HL-60 (cell line): ENCODE results near the gene KIAA1671.

Experiments
- DNase-seq, 2 experiments: peaks; one replicate each; pipeline ENCODE4 v3.0.0-alpha.2; 2010 to 2020; ENCODE audit warnings: low read depth in 1 of 2, low spot score in 1 of 2
- H3K27ac ChIP-seq: fragments of 250-450 bp; sonication (Bioruptor Pico); replicated peaks from 2 replicates; pipeline ENCODE4 v1.5.1; 2020; ENCODE audit warnings: mild to moderate bottlenecking, moderate library complexity
- H3K27me3 ChIP-seq: fragments of 250-450 bp; sonication (Bioruptor Pico); 2 replicates; pipeline ENCODE4 v1.5.1; 2021; ENCODE audit warnings: mild to moderate bottlenecking, moderate library complexity; ENCODE audit not compliant: insufficient read depth, poor library complexity, severe bottlenecking
- H3K4me3 ChIP-seq: replicated peaks from 2 replicates; pipeline ENCODE4 v1.5.1; 2011; ENCODE audit warnings: mild to moderate bottlenecking, control low read depth, low read length; ENCODE audit not compliant: insufficient read depth
- CTCF ChIP-seq: IDR thresholded peaks from one replicate; pipeline ENCODE4 v1.5.1; 2011; ENCODE audit warnings: low read length, control low read depth, inconsistent platforms; ENCODE audit not compliant: insufficient read depth
- GABPA ChIP-seq: IDR thresholded peaks from 2 replicates; pipeline ENCODE4 v1.6.1; 2012; ENCODE audit warnings: low read depth
- POLR2AphosphoS5 ChIP-seq: IDR thresholded peaks from 2 replicates; pipeline ENCODE4 v1.6.1; 2012; ENCODE audit warnings: low read depth
- REST ChIP-seq: IDR thresholded peaks from 2 replicates; pipeline ENCODE4 v1.6.1; 2012; ENCODE audit warnings: low read depth; ENCODE audit not compliant: insufficient replicate concordance
- SPI1 ChIP-seq: IDR thresholded peaks from 2 replicates; pipeline ENCODE4 v1.6.1; 2012; ENCODE audit warnings: low read depth, mild to moderate bottlenecking, borderline replicate concordance

The KIAA1671 gene

DNA sequence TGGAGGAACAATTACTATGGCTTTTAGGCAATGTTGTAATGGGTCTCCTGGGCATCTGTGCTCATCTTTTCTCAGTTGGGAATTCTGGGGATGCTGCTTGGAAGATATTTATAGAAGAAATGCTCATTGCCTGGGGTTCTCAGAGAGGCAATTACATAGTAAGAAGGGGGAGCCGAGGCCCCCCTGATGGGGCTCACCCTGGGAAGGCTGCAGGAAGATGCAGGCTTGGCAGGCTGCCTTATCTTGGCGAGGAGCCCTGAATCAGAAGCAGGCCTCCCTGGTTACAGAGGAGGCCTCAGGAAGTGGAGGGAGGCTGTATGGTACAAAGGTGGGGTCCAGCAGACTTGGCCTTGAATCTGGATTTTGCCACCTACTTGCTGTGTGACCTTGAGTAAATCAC is 186.5 kb downstream of the KIAA1671 start:
- H3K27me3 ChIP-seq = no peaks in the 10 kb centered on the region
- no peak overlapping the region for H3K27ac ChIP-seq
- DNase-seq = no peak
- TF ChIP-seq CTCF = no peak
- H3K4me3 ChIP-seq = no peak overlapping the region

GRCh38 chr22:25142102-25142501 is 189.6 kb downstream of the KIAA1671 start:
- no peak for DNase-seq
- Histone ChIP-seq H3K4me3 (no peak overlapping the region), H3K27ac (no peak overlapping the region), H3K27me3 (no peaks in the 10 kb centered on the region)
- TF ChIP-seq CTCF (no peak), SPI1 (no peak), REST (no peak), POLR2AphosphoS5 (no peak), GABPA (no peak)

DNA sequence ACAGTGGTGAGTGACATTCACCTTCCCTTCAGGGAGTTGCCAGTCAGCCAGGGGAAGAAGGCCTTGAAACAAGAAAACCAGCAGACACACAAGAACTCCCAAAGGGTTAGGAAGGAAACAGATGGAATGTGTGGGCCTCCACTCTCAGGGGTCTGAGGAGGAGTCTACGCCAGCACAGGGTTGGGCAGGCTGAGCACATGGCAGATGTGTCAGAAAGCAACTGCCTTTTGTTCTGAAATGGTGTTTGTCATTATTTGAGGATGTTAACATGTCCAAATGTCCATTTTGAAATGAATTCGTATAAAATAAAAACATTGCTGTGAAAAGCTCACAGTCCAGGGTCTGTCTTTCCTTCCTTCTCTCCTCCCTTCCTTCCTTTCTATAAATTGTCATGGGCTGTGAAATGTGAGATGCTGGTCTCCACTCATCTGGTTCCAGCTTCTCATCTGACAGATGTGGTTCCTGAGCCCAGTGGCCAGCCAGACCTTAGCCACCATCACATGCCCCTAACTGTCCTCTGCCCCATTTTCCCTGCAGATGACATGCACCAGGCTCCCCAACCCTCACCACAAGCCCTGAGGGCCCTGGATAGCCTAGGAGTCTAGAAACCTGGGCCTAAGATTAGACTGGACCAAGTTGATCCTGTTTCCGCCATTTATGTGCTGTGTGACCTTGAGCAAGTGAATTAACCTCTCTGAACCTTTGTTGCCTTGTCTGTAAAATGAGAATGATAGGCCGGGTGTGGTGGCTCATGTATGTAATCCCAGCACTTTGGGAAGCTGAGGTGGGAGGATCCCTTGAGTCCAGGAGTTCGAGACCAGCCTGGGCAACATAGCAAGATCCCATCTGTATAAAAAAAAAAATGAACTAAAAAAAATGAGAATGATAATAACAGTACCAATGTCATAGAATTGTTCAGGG is 190.9 kb downstream of the KIAA1671 start:
- no peak overlapping the region for H3K27ac ChIP-seq

GRCh38 chr22:25144522-25144921 is 192.0 kb downstream of the KIAA1671 start:
- no peak for TF ChIP-seq GABPA
- TF ChIP-seq CTCF = no peak
- no peak for TF ChIP-seq SPI1
- no peak for TF ChIP-seq POLR2AphosphoS5
- no peak for TF ChIP-seq REST
- no peak for DNase-seq
- no peaks in the 10 kb centered on the region for H3K27me3 ChIP-seq
- no peak overlapping the region for H3K27ac ChIP-seq
- no peak overlapping the region for H3K4me3 ChIP-seq

More for the DNA sequence above, 190.9 kb downstream of the KIAA1671 start:
- no peak overlapping the region for H3K4me3 ChIP-seq
- TF ChIP-seq SPI1 = no peak
- TF ChIP-seq POLR2AphosphoS5 = no peak
- no peak for TF ChIP-seq CTCF
- no peak for TF ChIP-seq GABPA
- H3K27me3 ChIP-seq = no peaks in the 10 kb centered on the region
- no peak for DNase-seq
